ENCODE data around the gene SMIM1.

GRCh38 chr1:3743421-3743820 is 29.1 kb upstream of the SMIM1 start:
- TF ChIP-seq EP300 (IDR thresholded peaks at IDR 0.05) = no peak
- no peak for TF ChIP-seq POLR2A (IDR thresholded peaks at IDR 0.05)

All from tibial nerve (tissue), 3 donors.